Gastroesophageal sphincter (tissue), 4 donors: Measurements from ENCODE around the gene ARF6. TPM values are rescaled to one million over a fixed set of nuclear protein-coding genes. Genes with fewer than 3 reads are reported as not detected.

Source experiments
- ATAC-seq: fragments of 150-250 bp; one replicate; pipeline ENCODE4 v1.9.1; 2016; ENCODE audit warnings: mild to moderate bottlenecking, moderate library complexity
- H3K27ac ChIP-seq, 4 donors: fragments of 200-600 bp; sonication (generic) in 3 of 4; 1 replicate in 3 of 4; 2 replicates in 1 of 4; pipeline ENCODE4 v1.5.1; 2016 to 2019
- H3K27me3 ChIP-seq: fragments of 200-600 bp; sonication (generic); one replicate; pipeline ENCODE4 v1.5.1; 2019
- H3K36me3 ChIP-seq, 2 donors: fragments of 200-600 bp; sonication (generic); one replicate each; pipeline ENCODE4 v1.5.1; 2019; ENCODE audit warnings: control low read depth in 1 of 2
- H3K4me1 ChIP-seq, 3 donors: fragments of 200-600 bp; sonication (generic); 1 replicate in 2 of 3; 2 replicates in 1 of 3; pipeline ENCODE4 v1.5.1; 2016 to 2019; ENCODE audit warnings: control low read depth in 2 of 3
- H3K4me3 ChIP-seq, 2 donors: fragments of 200-600 bp; sonication (generic); one replicate each; pipeline ENCODE4 v1.5.1; 2019; ENCODE audit warnings: mild to moderate bottlenecking in 1 of 2, moderate library complexity in 1 of 2
- H3K9me3 ChIP-seq, 3 donors: fragments of 200-600 bp; sonication (generic); one replicate each; pipeline ENCODE4 v1.5.1; 2017 to 2019; ENCODE audit warnings: control low read depth in 2 of 3
- CTCF ChIP-seq, 4 experiments: fragments of 200-600 bp in 2 of 4; fragments of 450-650 bp in 2 of 4; sonication (generic) in 1 of 4; IDR thresholded peaks; one replicate each; pipeline ENCODE4 v1.5.1; 2017 to 2019; ENCODE audit warnings: antibody characterized with exemption in 4 of 4, mild to moderate bottlenecking in 2 of 4, moderate library complexity in 2 of 4
- EP300 ChIP-seq: sonication (generic); formaldehyde crosslinking; IDR thresholded peaks from one replicate; pipeline ENCODE4 v1.6.1; 2017; ENCODE audit warnings: antibody characterized with exemption, mild to moderate bottlenecking
- POLR2A ChIP-seq, 2 donors: fragments of 450-650 bp; IDR thresholded peaks; one replicate each; pipeline ENCODE4 v1.6.1; 2017; ENCODE audit warnings: antibody characterized with exemption in 2 of 2, mild to moderate bottlenecking in 2 of 2, moderate library complexity in 1 of 2
- POLR2AphosphoS5 ChIP-seq: sonication (generic); formaldehyde crosslinking; IDR thresholded peaks from one replicate; pipeline ENCODE4 v1.6.1; 2017; ENCODE audit warnings: antibody characterized with exemption
- WGBS, 2 donors: methylation state at CpG; one replicate each; pipeline ENCODE4 v1.1.5; 2018; ENCODE audit warnings: low coverage in 1 of 2; 5-methylcytosine and 5-hydroxymethylcytosine counted together
- total RNA-seq, 4 donors: library from RNA; depleted of rRNA; stranded (reverse); fragments of >200 nt; gene quantifications; one replicate each; pipeline ENCODE4 v1.1.0, GENCODE V29; 2016

ARF6 gene
- total RNA-seq, 4 donors from 2014 or later = 43.1 to 59.6 (median 51.3) TPM

GRCh38 chr14:49853158-49853477, 39.8 kb upstream of the ARF6 start:
- peaks cover 0 to 20% of the 10 kb centered on the region in 2 donors for H3K36me3 ChIP-seq
- H3K27ac ChIP-seq = peak overlapping the region; percentile 82 to 97 (median 89)
- H3K4me1 ChIP-seq = peaks cover 0 to 49% (median 8%) of the 10 kb centered on the region in 3 donors
- 1 to 2% methylated on average over 10 to 12 of the region's 14 CpGs for WGBS, 2 donors
- no peaks in the 10 kb centered on the region for H3K27me3 ChIP-seq
- TF ChIP-seq EP300 (no peak), POLR2AphosphoS5 (no peak), CTCF (IDR thresholded peaks at IDR 0.05) (no peak), POLR2A (IDR thresholded peaks at IDR 0.05) (no peak)
- H3K4me3 ChIP-seq = peak overlapping the region; percentile 62 to 81
- H3K9me3 ChIP-seq = no peaks in the 10 kb centered on the region
- ATAC-seq = no peak

GRCh38 chr14:49853572-49854375, 39.1 kb upstream of the ARF6 start:
- H3K27me3 ChIP-seq = no peaks in the 10 kb centered on the region
- TF ChIP-seq EP300 = no peak
- peak; percentile 69 to 87 (median 84) for TF ChIP-seq CTCF (IDR thresholded peaks at IDR 0.05)
- H3K27ac ChIP-seq = peak overlapping the region in 2 of 4 donors; percentile 93 to 97
- peak; percentile 54 for ATAC-seq
- peaks cover 0 to 44% (median 8%) of the 10 kb centered on the region in 3 donors for H3K4me1 ChIP-seq
- WGBS, 2 donors = 17 to 43% methylated on average over 2 to 7 of the region's 27 CpGs
- H3K9me3 ChIP-seq = no peaks in the 10 kb centered on the region
- H3K36me3 ChIP-seq = peaks cover 0 to 19% of the 10 kb centered on the region in 2 donors
- H3K4me3 ChIP-seq = peak overlapping the region; percentile 62 to 81

- Histone ChIP-seq H3K36me3 (no peaks in the 10 kb centered on the region), H3K4me1 (peaks cover 0 to 26% (median 0%) of the 10 kb centered on the region in 3 donors), H3K9me3 (no peaks in the 10 kb centered on the region), H3K27ac (no peak overlapping the region), H3K27me3 (no peaks in the 10 kb centered on the region), H3K4me3 (no peak overlapping the region)
- no peak for ATAC-seq
- TF ChIP-seq POLR2A (IDR thresholded peaks at IDR 0.05) (no peak), CTCF (IDR thresholded peaks at IDR 0.05) (no peak), POLR2AphosphoS5 (no peak), EP300 (no peak)
- WGBS, 2 donors = 85 to 90% methylated on average over 5 to 6 of the region's 6 CpGs
Observed at GRCh38 chr14:49857427-49858003, 35.4 kb upstream of the ARF6 start.

- TF ChIP-seq POLR2A (IDR thresholded peaks at IDR 0.05) = no peak
- no peak for TF ChIP-seq CTCF (IDR thresholded peaks at IDR 0.05)
- no peak for TF ChIP-seq EP300
- TF ChIP-seq POLR2AphosphoS5 = no peak
- no peaks in the 10 kb centered on the region for H3K36me3 ChIP-seq
- no peaks in the 10 kb centered on the region for H3K27me3 ChIP-seq
- no peaks in the 10 kb centered on the region for H3K9me3 ChIP-seq
- H3K4me3 ChIP-seq = no peak overlapping the region
- peaks cover 0 to 23% (median 0%) of the 10 kb centered on the region in 3 donors for H3K4me1 ChIP-seq
- no peak overlapping the region for H3K27ac ChIP-seq
- no peak for ATAC-seq
- WGBS, 2 donors = 82 to 88% methylated on average over 3 of the region's 3 CpGs
Observed at GRCh38 chr14:49858383-49858782, 34.5 kb upstream of the ARF6 start.
